GM19438 (cell line): ENCODE data around the gene DHFR2.
A peak's percentile ranks its signal among the peaks of the same experiment; 100 is the strongest.
"Not testable (repeated sequence)": the region's sequence is repeated elsewhere in the genome, so short reads cannot be mapped to it uniquely, and the experiment has no call there.

Experiments used
- ATAC-seq: cut with Tn5 transposase; IDR thresholded peaks from one replicate; pipeline ENCODE4 v1.9.1; 2021; ENCODE audit warnings: low read depth; ENCODE audit not compliant: unreplicated experiment

DHFR2 gene

GRCh38 chr3:94065819-94066480 lies 3.2 kb upstream of the DHFR2 start:
- no peak for ATAC-seq

GRCh38 chr3:94065122-94065521 lies 2.4 kb upstream of the DHFR2 start:
- no peak for ATAC-seq

GRCh38 chr3:94064243-94064860 lies 1.6 kb upstream of the DHFR2 start:
- ATAC-seq, result no peak

GRCh38 chr3:94063496-94064119 lies 892 bp upstream of the DHFR2 start:
- ATAC-seq, result no peak

GRCh38 chr3:94061297-94061696 lies 1.4 kb downstream of the DHFR2 start:
- ATAC-seq, result no peak

- no peak for ATAC-seq
These were observed 12.2 kb downstream of the DHFR2 start for GRCh38 chr3:94050546-94050945.

- no peak for ATAC-seq
These were observed 13.4 kb downstream of the DHFR2 start for GRCh38 chr3:94049267-94049666.

- no peak for ATAC-seq
These were observed 16.2 kb downstream of the DHFR2 start for GRCh38 chr3:94046533-94046932.

- ATAC-seq, result not testable (repeated sequence)
These were observed 18.4 kb downstream of the DHFR2 start for GRCh38 chr3:94044100-94044936.

GRCh38 chr3:94043285-94043684 lies 19.4 kb downstream of the DHFR2 start:
- ATAC-seq, result no peak

- peak; percentile 73 for ATAC-seq
These were observed 25.7 kb downstream of the DHFR2 start for GRCh38 chr3:94036909-94037507.

- ATAC-seq, result no peak
These were observed 34.5 kb downstream of the DHFR2 start, which contains the start of gene STX19 for GRCh38 chr3:94028093-94028837. Gene STX19 (minus strand): TSS chr3:94028597. CDS start chr3:94015269, 13,328 bp downstream.

- ATAC-seq, result no peak
These were observed 36.1 kb downstream of the DHFR2 start for GRCh38 chr3:94026623-94027022.

- ATAC-seq, result no peak
These were observed 38.3 kb downstream of the DHFR2 start for GRCh38 chr3:94024385-94024784.

- no peak for ATAC-seq
These were observed 42.4 kb downstream of the DHFR2 start for GRCh38 chr3:94020293-94020692.

- no peak for ATAC-seq
These were observed 43.1 kb downstream of the DHFR2 start for GRCh38 chr3:94019659-94020058.

GRCh38 chr3:94015025-94015424 lies 47.7 kb downstream of the DHFR2 start:
- no peak for ATAC-seq

- no peak for ATAC-seq
These were observed 50.5 kb downstream of the DHFR2 start for GRCh38 chr3:94012185-94012584.

GRCh38 chr3:94011233-94011711 lies 51.4 kb downstream of the DHFR2 start:
- ATAC-seq, result no peak

GRCh38 chr3:94009608-94010007 lies 53.1 kb downstream of the DHFR2 start:
- no peak for ATAC-seq
